PC-9 (cell line): ENCODE results near the gene AKR7A2.

Source experiments
- EZH2 ChIP-seq: fragments of 200-600 bp; sonication (generic); IDR thresholded peaks from 2 replicates; pipeline ENCODE4 v1.8.0; 2017; ENCODE audit warnings: antibody characterized with exemption, low read depth
- TF ChIP-seq, protein P1 (sequence below): fragments of 200-600 bp; sonication (generic); conservative IDR thresholded peaks from 2 replicates; pipeline ENCODE4 v1.6.1; 2017; ENCODE audit warnings: mixed run types, antibody characterized with exemption, mild to moderate bottlenecking, moderate library complexity

DNA sequence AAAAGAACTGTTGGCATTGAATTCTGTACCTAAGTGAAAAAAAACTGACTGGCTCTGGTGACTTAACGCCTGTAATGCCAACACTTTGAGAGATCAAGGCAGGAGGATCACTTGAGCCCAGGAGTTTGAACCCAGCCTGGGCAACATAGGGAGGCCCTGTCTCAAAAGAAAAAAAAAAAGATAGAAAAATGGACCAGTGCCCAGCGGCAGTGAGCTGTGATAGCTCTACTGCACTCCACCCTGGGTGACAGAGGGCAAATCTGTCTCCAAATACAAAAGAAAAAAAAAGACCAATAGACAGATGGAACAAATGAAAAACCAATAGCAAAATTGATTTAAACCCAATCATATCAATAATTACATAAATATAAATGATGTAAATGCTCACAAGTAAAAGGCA is 22.7 kb downstream of the AKR7A2 start:
- TF ChIP-seq, protein P1, sequence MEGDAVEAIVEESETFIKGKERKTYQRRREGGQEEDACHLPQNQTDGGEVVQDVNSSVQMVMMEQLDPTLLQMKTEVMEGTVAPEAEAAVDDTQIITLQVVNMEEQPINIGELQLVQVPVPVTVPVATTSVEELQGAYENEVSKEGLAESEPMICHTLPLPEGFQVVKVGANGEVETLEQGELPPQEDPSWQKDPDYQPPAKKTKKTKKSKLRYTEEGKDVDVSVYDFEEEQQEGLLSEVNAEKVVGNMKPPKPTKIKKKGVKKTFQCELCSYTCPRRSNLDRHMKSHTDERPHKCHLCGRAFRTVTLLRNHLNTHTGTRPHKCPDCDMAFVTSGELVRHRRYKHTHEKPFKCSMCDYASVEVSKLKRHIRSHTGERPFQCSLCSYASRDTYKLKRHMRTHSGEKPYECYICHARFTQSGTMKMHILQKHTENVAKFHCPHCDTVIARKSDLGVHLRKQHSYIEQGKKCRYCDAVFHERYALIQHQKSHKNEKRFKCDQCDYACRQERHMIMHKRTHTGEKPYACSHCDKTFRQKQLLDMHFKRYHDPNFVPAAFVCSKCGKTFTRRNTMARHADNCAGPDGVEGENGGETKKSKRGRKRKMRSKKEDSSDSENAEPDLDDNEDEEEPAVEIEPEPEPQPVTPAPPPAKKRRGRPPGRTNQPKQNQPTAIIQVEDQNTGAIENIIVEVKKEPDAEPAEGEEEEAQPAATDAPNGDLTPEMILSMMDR = no peak
- TF ChIP-seq EZH2 = no peak
